A673 (cell line): ENCODE data around the gene SLC2A13. TPM values are rescaled to one million over a fixed set of nuclear protein-coding genes. Genes with fewer than 3 reads are reported as not detected.

Experiments
- BruUV-seq: library from RNA; stranded (reverse); fragments of 400-500 nt; replicated peaks from 2 replicates; lab custom pipeline; 2021; lab: Mats Ljungman, UMichigan
- CTCF ChIA-PET: fragments of 300-600 bp; sonication (Branson Sonifier 250); formaldehyde crosslinking; loops from one replicate; lab custom pipeline; 2022; ENCODE audit warnings: antibody characterized with exemption; lab: Charles Lee
- POLR2A ChIA-PET: fragments of 300-600 bp; sonication (Branson Sonifier 250); formaldehyde crosslinking; loops from one replicate; lab custom pipeline; 2022; ENCODE audit warnings: antibody characterized with exemption; ENCODE audit not compliant: low non-redundant PET; lab: Charles Lee
- DNase-seq: peaks from one replicate; pipeline ENCODE4 v3.0.0-alpha.2; 2015; ENCODE audit warnings: low spot score
- H3K27ac ChIP-seq: fragments of 200-600 bp; sonication (generic); 2 replicates; pipeline ENCODE4 v1.5.1; 2016; ENCODE audit warnings: mixed run types, low read depth, mild to moderate bottlenecking, mixed read lengths, antibody characterized with exemption, low read length; ENCODE audit not compliant: poor library complexity, severe bottlenecking
- H3K27me3 ChIP-seq: fragments of 200-600 bp; sonication (generic); replicated peaks from 2 replicates; pipeline ENCODE4 v1.6.1; 2017; ENCODE audit warnings: mixed run types, low read depth, mild to moderate bottlenecking, mixed read lengths, antibody characterized with exemption, low read length; ENCODE audit not compliant: insufficient read depth, poor library complexity
- H3K36me3 ChIP-seq: fragments of 200-600 bp; sonication (generic); 2 replicates; pipeline ENCODE4 v1.6.1; 2016; ENCODE audit warnings: mixed run types, mild to moderate bottlenecking, mixed read lengths, antibody characterized with exemption, low read length; ENCODE audit not compliant: insufficient read depth, poor library complexity, severe bottlenecking
- H3K4me1 ChIP-seq: fragments of 200-600 bp; sonication (generic); 2 replicates; pipeline ENCODE4 v1.6.1; 2017; ENCODE audit warnings: mixed run types, mild to moderate bottlenecking, mixed read lengths, antibody characterized with exemption, low read length; ENCODE audit not compliant: insufficient read depth, poor library complexity, severe bottlenecking
- H3K4me3 ChIP-seq: fragments of 200-600 bp; sonication (generic); 2 replicates; pipeline ENCODE4 v1.5.1; 2016; ENCODE audit warnings: low read depth, mixed run types, mild to moderate bottlenecking, mixed read lengths, low read length; ENCODE audit not compliant: poor library complexity, severe bottlenecking
- H3K9me3 ChIP-seq: fragments of 200-600 bp; sonication (generic); 2 replicates; pipeline ENCODE4 v1.6.1; 2016; ENCODE audit warnings: mixed run types, low read depth, mild to moderate bottlenecking, mixed read lengths, antibody characterized with exemption, low read length; ENCODE audit not compliant: poor library complexity, severe bottlenecking
- EZH2 ChIP-seq: fragments of 200-600 bp; sonication (generic); IDR thresholded peaks from 2 replicates; pipeline ENCODE4 v1.6.1; 2017; ENCODE audit warnings: borderline replicate concordance, low read depth, mild to moderate bottlenecking, mixed read lengths, antibody characterized with exemption, low read length; ENCODE audit not compliant: poor library complexity, severe bottlenecking
- intact Hi-C: fragments of 100-400 bp; cut with micrococcal nuclease; formaldehyde crosslinking; loops from one replicate; pipeline ENCODE4 v1.10.0; 2022; ENCODE audit not compliant: unreplicated experiment
- total RNA-seq: library from RNA; stranded (reverse); gene quantifications from 2 replicates; pipeline ENCODE4 v1.2.3, GENCODE V29; 2021
- TF ChIP-seq, protein P1 (sequence below): fragments of 300-800, 200-600 bp; sonication (generic); conservative IDR thresholded peaks from 2 replicates; pipeline ENCODE4 v1.5.1; 2017; ENCODE audit warnings: low read depth, mild to moderate bottlenecking, antibody characterized with exemption, low read length, moderate library complexity, mixed read lengths

SLC2A13 gene
- total RNA-seq, 1 experiment from 2014 or later, result 9.1 TPM

GRCh38 chr12:39988574-39988973 lies 117.3 kb downstream of the SLC2A13 start:
- no peaks in the 10 kb centered on the region for H3K36me3 ChIP-seq
- peaks cover 23% of the 10 kb centered on the region for H3K4me1 ChIP-seq
- BruUV-seq, result no TSS peak
- CTCF ChIA-PET, result no interaction called here
- H3K27ac ChIP-seq, result peak overlapping the region; percentile 61
- DNase-seq, result peak; percentile 44
- H3K4me3 ChIP-seq, result no peak overlapping the region
- TF ChIP-seq, protein P1, sequence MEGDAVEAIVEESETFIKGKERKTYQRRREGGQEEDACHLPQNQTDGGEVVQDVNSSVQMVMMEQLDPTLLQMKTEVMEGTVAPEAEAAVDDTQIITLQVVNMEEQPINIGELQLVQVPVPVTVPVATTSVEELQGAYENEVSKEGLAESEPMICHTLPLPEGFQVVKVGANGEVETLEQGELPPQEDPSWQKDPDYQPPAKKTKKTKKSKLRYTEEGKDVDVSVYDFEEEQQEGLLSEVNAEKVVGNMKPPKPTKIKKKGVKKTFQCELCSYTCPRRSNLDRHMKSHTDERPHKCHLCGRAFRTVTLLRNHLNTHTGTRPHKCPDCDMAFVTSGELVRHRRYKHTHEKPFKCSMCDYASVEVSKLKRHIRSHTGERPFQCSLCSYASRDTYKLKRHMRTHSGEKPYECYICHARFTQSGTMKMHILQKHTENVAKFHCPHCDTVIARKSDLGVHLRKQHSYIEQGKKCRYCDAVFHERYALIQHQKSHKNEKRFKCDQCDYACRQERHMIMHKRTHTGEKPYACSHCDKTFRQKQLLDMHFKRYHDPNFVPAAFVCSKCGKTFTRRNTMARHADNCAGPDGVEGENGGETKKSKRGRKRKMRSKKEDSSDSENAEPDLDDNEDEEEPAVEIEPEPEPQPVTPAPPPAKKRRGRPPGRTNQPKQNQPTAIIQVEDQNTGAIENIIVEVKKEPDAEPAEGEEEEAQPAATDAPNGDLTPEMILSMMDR, result no peak
- TF ChIP-seq EZH2, result no peak
- intact Hi-C loops, result no loop called here
- POLR2A ChIA-PET, result no interaction called here
- no peaks in the 10 kb centered on the region for H3K27me3 ChIP-seq
- H3K9me3 ChIP-seq, result no peaks in the 10 kb centered on the region

- no peaks in the 10 kb centered on the region for H3K9me3 ChIP-seq
- intact Hi-C loops, result no loop called here
- no peak overlapping the region for H3K4me3 ChIP-seq
- H3K27me3 ChIP-seq, result no peaks in the 10 kb centered on the region
- H3K4me1 ChIP-seq, result peaks cover 23% of the 10 kb centered on the region
- POLR2A ChIA-PET, result no interaction called here
- DNase-seq, result no peak
- TF ChIP-seq, protein P1, result no peak
- no peak for TF ChIP-seq EZH2
- no peaks in the 10 kb centered on the region for H3K36me3 ChIP-seq
- BruUV-seq, result no TSS peak
- CTCF ChIA-PET, result no interaction called here
- no peak overlapping the region for H3K27ac ChIP-seq
Measured at GRCh38 chr12:39986674-39987073, 119.2 kb downstream of the SLC2A13 start.

- no peak for DNase-seq
- H3K4me3 ChIP-seq, result no peak overlapping the region
- H3K4me1 ChIP-seq, result peaks cover 21% of the 10 kb centered on the region
- no peaks in the 10 kb centered on the region for H3K27me3 ChIP-seq
- intact Hi-C loops, result no loop called here
- ChIA-PET POLR2A (no interaction called here), CTCF (no interaction called here)
- no peaks in the 10 kb centered on the region for H3K36me3 ChIP-seq
- no peaks in the 10 kb centered on the region for H3K9me3 ChIP-seq
- no peak overlapping the region for H3K27ac ChIP-seq
- BruUV-seq, result no TSS peak
- TF ChIP-seq, protein P1, result no peak
- no peak for TF ChIP-seq EZH2
Measured at GRCh38 chr12:39984670-39985069, 121.2 kb downstream of the SLC2A13 start.
